Psoas muscle (tissue), 8 donors: ENCODE measurements around the gene RABGAP1L. TPM values are rescaled to one million over a fixed set of nuclear protein-coding genes. Genes with fewer than 3 reads are reported as not detected.
"Not testable (repeated sequence)": the region's sequence is repeated elsewhere in the genome, so short reads cannot be mapped to it uniquely, and the experiment has no call there.

Experiments used
- ATAC-seq, 4 donors: fragments of 200-7000 bp; cut with Tn5 transposase; one replicate each; pipeline ENCODE4 v1.9.1; 2020; ENCODE audit warnings: moderate library complexity in 3 of 4, mild to moderate bottlenecking in 2 of 4
- DNase-seq, 2 donors: peaks; one replicate each; pipeline ENCODE4 v3.0.0-alpha.2; 2020
- H3K27ac ChIP-seq: fragments of 200-600 bp; one replicate; pipeline ENCODE4 v1.8.0; 2022
- H3K27me3 ChIP-seq, 3 donors: fragments of 200-600 bp in 1 of 3; one replicate each; pipeline versions ENCODE4 v1.6.1 to v1.8.0; 2013 to 2022; ENCODE audit warnings: low read length in 2 of 3, mild to moderate bottlenecking in 2 of 3, moderate library complexity in 1 of 3; ENCODE audit not compliant: insufficient read depth in 3 of 3
- H3K36me3 ChIP-seq, 2 donors: fragments of 200-600 bp in 1 of 2; one replicate each; pipeline versions ENCODE4 v1.6.1 to v1.8.0; 2013 to 2022; ENCODE audit warnings: low read depth in 1 of 2, mild to moderate bottlenecking in 1 of 2, moderate library complexity in 1 of 2; ENCODE audit not compliant: insufficient read depth in 1 of 2
- H3K4me1 ChIP-seq: fragments of 200-600 bp; one replicate; pipeline ENCODE4 v1.8.0; 2022
- H3K4me3 ChIP-seq: fragments of 200-600 bp; one replicate; pipeline ENCODE4 v1.8.0; 2022; ENCODE audit warnings: mild to moderate bottlenecking
- H3K9me3 ChIP-seq: fragments of 200-600 bp; one replicate; pipeline ENCODE4 v1.8.0; 2022
- CTCF ChIP-seq: fragments of 200-600 bp; IDR thresholded peaks from one replicate; pipeline ENCODE4 v1.8.0; 2022; ENCODE audit warnings: antibody characterized with exemption
- WGBS, 3 donors: extraction: QIAGEN DNeasy Blood & Tissue Kit; methylation state at CpG; one replicate each; pipeline versions ENCODE4 v1.1.6 to v1.1.7; 2013; 5-methylcytosine and 5-hydroxymethylcytosine counted together
- intact Hi-C, 2 donors: fragments of 100-400 bp; cut with DNase I; formaldehyde crosslinking; loops; one replicate each; pipeline versions ENCODE4 v1.11.0 to v1.14.2; 2022
- polyA plus RNA-seq, 3 donors: library from polyadenylated mRNA; stranded (reverse); fragments of 200-250 nt; gene quantifications; one replicate each; pipeline ENCODE4 v1.2.3, GENCODE V29; 2013
- total RNA-seq, 4 donors: library from RNA; stranded (reverse); fragmentation: NEBNext Ultra II Directional in 2 of 4; extraction: Animal tissue kit (Norgen Biotek cat#: 25700) in 2 of 4; gene quantifications; one replicate each; pipeline versions ENCODE4 v1.2.1 to v1.2.4, GENCODE V29; 2021 to 2023
- donor health status: healthy with polysubstance abuse.
- donor health status: DM: no; HTN: no; CAD: no; lungs with moderate emphysema.
- donor health status: Bipolar disorder and iron deficiency.
- donor health status: healthy.
- donor health status: DM: yes; HTN: yes; CAD: no.
- donor health status: DM: no; HTN: no; CAD: no.
- donor health status: DM: no; HTN: no; CAD: no.
- donor health status: DM: yes; HTN: yes; CAD: no.

RABGAP1L gene
- total and polyA plus RNA-seq, 7 donors, result 2.9 to 14.4 (median 8.7) TPM

DNA sequence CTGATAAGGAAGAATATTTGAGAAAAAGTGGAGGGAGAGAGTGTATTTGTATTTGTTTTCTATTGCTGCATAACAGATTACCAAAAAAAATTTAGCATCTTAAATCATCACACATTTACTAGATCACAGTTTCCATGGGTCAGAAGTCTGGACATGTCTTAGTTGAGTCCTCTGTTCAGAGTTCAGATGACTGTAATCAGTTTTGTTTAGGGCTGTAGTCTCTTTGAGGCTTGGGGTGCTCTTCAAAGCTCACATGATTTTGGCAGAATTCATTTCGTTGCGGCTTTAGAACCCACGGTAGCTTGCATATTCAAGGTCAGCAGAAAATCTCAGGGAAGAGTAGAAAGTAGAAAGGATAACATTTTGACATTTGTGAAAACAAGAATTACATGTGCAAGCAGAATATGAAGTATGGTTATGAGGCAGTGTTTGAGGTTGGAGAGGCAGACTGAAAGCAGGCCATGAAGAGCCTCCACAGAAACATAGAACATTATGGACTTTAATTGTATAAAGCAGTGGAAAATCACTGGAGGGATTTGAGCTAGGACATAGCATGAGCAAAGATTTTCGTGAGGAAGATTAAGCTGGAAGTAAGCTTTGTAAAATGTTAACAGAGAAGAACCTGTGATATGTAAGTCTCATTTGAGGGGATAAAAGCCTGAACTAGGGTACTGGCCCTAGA is 177.8 kb downstream of the RABGAP1L start:
- H3K9me3 ChIP-seq, result no peaks in the 10 kb centered on the region
- H3K27me3 ChIP-seq, result no peaks in the 10 kb centered on the region
- no peaks in the 10 kb centered on the region for H3K4me1 ChIP-seq
- 86 to 88% (median 88%) methylated on average over 4 of the region's 4 CpGs for WGBS, 3 donors
- intact Hi-C loops, result no loop called here
- no peak overlapping the region for H3K27ac ChIP-seq
- H3K4me3 ChIP-seq, result no peak overlapping the region
- DNase-seq, result no peak
- TF ChIP-seq CTCF, result no peak
- no peaks in the 10 kb centered on the region for H3K36me3 ChIP-seq
- ATAC-seq, result no peak

DNA sequence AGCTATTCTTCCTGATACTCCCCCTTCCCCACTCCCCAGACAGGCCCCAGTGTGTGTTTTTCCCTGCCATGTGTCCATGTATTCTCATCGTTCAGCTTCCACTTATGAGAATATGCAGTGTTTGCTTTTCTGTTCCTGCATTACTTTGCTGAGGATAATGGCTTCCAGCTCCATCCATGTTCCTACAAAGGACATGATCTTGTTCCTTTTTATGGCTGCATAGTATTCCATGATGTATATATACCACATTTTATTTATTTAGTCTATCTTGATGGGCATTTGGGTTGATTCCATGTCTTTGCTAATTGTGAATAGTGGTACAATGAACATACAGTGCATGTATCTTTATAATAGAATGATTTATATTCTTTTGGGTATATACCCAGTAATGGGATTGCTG is 181.1 kb downstream of the RABGAP1L start:
- intact Hi-C loops, ATAC-seq, H3K36me3 ChIP-seq: not testable (repeated sequence)

DNA sequence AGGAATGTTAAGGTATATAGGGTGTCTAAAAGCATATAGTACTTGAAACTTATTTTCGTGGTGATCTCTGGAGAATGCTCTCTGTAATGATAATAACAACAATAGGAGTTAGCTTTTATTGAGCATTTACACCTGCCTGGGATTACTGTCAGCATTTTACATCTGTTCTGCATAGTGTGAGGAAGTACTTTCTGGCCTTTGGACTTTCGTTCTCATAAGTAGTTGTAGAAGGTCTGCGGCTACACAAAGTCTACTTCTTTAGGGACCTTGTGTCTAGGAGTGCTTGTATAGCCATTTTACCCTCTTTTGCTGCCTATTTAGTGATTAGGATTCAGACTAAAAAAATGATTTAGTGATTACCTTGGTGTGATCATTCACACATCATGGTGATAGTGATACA is 184.8 kb downstream of the RABGAP1L start:
- no peak for TF ChIP-seq CTCF
- Histone ChIP-seq H3K4me1 (no peaks in the 10 kb centered on the region), H3K27me3 (no peaks in the 10 kb centered on the region), H3K27ac (no peak overlapping the region), H3K36me3 (no peaks in the 10 kb centered on the region), H3K9me3 (no peaks in the 10 kb centered on the region), H3K4me3 (no peak overlapping the region)
- 84 to 90% (median 84%) methylated on average over 3 of the region's 3 CpGs for WGBS, 3 donors
- no peak for DNase-seq
- ATAC-seq, result no peak
- intact Hi-C loops, result no loop called here

More for the DNA sequence above, 181.1 kb downstream of the RABGAP1L start:
- H3K4me3 ChIP-seq, H3K27ac ChIP-seq, H3K27me3 ChIP-seq, DNase-seq, H3K4me1 ChIP-seq, H3K9me3 ChIP-seq: not testable (repeated sequence)
- WGBS, 3 donors, result 96 to 100% (median 96%) methylated on average over 1 of the region's 1 CpG

- ATAC-seq, result no peak
- no peaks in the 10 kb centered on the region for H3K36me3 ChIP-seq
- no peak for TF ChIP-seq CTCF
- no peak overlapping the region for H3K27ac ChIP-seq
- no peaks in the 10 kb centered on the region for H3K27me3 ChIP-seq
- H3K9me3 ChIP-seq, result no peaks in the 10 kb centered on the region
- intact Hi-C loops, result no loop called here
- H3K4me1 ChIP-seq, result no peaks in the 10 kb centered on the region
- no peak overlapping the region for H3K4me3 ChIP-seq
- no peak for DNase-seq
These were observed 192.8 kb downstream of the RABGAP1L start for GRCh38 chr1:174352117-174352516.

DNA sequence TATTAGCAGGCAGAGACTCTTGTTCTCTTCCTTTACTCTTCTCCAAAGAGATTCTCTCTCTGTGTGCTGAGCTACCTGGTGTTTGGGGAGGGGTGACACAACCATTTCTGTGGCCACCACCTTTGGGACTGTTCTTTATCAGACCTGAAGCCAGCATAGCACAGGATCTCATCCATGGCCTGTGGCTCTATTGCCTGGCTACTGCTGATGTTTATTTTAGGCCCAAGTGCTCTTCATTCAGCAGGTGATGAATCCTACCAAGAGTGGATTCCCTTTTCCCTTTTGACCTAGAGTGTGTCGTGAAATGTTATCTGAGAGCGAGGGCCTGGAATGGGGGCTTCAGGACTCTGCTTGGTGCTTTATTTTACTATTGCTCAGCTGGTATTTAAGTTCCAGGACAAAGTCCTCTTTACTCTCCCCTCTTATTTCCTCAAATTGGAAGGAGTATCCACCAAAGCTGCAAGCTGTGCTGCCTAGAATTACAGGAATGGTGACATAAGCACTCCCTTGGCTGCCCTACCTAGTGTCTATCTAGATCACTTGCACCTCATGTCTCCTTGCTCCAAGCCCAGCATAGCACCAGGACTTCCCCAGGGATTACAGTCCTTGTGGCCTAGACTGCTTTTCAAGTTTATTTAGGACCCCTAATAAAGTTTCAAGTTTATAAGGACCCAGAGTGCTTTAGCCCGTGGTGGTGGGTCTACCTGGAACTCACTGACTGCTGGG is 193.7 kb downstream of the RABGAP1L start:
- no peak for TF ChIP-seq CTCF
- H3K4me3 ChIP-seq, result no peak overlapping the region
- H3K27me3 ChIP-seq, result no peaks in the 10 kb centered on the region
- DNase-seq (no peak), ATAC-seq (no peak)
- H3K4me1 ChIP-seq, result no peaks in the 10 kb centered on the region
- no peaks in the 10 kb centered on the region for H3K9me3 ChIP-seq
- no peak overlapping the region for H3K27ac ChIP-seq
- no peaks in the 10 kb centered on the region for H3K36me3 ChIP-seq
- intact Hi-C loops, result no loop called here
- 77 to 81% (median 77%) methylated on average over 3 of the region's 3 CpGs for WGBS, 3 donors
